ENCODE measurements around the gene JUP.

JUP gene

GRCh38 chr17:41723801-41724475 lies 62.6 kb downstream of the JUP start:
- no peak for DNase-seq (ENCODE audit: low read depth)

DNA sequence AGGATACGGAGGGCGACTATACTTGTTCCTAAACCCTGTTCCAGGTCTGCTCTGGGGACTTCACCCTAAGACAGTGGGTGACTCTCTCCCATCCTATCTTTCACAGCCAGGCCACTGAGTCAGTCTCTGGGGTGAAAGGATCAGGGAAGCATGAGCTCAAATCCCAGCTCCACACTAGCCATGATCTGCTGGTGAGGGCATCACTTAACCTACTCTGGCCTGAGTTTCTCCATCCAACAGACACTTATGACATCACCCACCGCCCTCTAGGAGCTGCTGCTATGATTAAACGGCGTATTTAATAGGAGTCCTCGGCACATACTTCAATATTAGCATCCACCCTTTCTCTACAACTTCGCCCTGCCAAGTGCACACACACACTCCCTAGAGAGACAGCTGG lies 64.3 kb downstream of the JUP start:
- no peak for DNase-seq (ENCODE audit: low read depth)

DNA sequence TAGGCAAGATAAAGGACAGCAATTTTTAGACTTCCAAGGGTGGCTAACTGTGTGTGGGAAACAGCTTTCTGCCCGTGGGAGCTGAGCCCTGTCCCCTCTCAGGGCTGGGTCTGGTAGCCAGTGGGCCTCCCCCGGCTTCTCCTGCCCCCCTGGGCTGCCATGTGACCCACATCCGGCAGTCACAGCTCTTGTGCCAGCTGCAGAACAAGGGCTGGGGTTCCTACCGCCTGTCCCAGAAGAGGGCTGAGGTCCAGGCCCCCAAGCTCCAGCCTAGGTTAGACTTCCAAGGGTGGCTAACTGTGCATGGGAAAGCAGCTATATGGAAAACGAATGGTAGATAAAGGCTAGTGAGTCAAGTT lies 68.2 kb downstream of the JUP start:
- no peak for DNase-seq (ENCODE audit: low read depth)

GRCh38 chr17:41717408-41718286 lies 68.9 kb downstream of the JUP start:
- no peak for DNase-seq (ENCODE audit: low read depth)

- DNase-seq (ENCODE audit: low read depth) = no peak
Measured at GRCh38 chr17:41711669-41712400, 74.7 kb downstream of the JUP start, which contains the start of gene GAST. TSS of gene GAST (plus strand) at chr17:41712331. CDS start at chr17:41715437, 3,106 bp downstream.

DNA sequence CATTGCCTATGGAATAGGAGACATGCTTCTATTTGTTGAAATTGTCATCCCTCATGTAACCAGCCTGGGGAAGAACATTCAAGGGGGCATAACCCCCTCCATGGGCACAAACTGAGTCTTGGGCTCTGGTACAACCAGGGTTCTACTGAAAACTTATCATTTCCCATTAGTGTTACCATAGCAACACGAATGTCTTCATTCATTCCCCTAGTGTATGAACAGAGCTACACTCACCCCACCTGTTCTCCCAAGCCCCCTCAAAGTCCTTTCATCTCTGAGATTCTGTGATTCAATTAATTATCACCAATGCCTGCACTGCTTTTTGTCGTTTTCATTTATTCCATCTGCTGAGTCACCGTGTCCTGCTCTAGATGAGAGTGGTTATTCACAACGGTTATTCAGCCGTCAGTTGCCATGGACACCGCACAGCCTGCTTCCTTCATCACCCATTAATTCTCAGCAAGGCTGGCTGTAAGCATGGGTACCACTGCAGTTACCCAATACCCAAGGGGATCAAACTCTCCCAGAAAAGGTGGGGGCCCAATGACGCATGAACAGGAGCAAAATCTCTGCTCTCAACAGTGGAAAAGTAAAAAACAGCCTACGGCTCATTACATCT lies 75.9 kb downstream of the JUP start:
- DNase-seq (ENCODE audit: low read depth) = peak; percentile 75

GRCh38 chr17:41707803-41708669 lies 78.5 kb downstream of the JUP start:
- DNase-seq (ENCODE audit: low read depth) = no peak

- peak; percentile 33 for DNase-seq (ENCODE audit: low read depth)
Measured at GRCh38 chr17:41705271-41705991, 81.1 kb downstream of the JUP start.

Data from stromal cell of bone marrow (primary cell).